Hematopoietic multipotent progenitor cell treated with erythropoietin and hydrocortisone succinate and interleukin-3 and kit ligand, for 6 days (in vitro differentiated cells): ENCODE measurements around the gene SASH1.
"Not testable (repeated sequence)": the region's sequence is repeated elsewhere in the genome, so short reads cannot be mapped to it uniquely, and the experiment has no call there.

ENCODE experiments used
- DNase-seq: peaks from one replicate; pipeline ENCODE4 v3.0.0-alpha.2; 2015

SASH1 gene

GRCh38 chr6:148370176-148370575, 27.5 kb downstream of the SASH1 start:
- no peak for DNase-seq

- no peak for DNase-seq
These were observed 31.6 kb downstream of the SASH1 start for GRCh38 chr6:148374040-148374774.

- no peak for DNase-seq
These were observed 32.8 kb downstream of the SASH1 start for GRCh38 chr6:148375401-148375800.

- DNase-seq = no peak
These were observed 36.8 kb downstream of the SASH1 start for GRCh38 chr6:148379481-148379880.

GRCh38 chr6:148379966-148380713, 37.5 kb downstream of the SASH1 start:
- DNase-seq = no peak

- DNase-seq = not testable (repeated sequence)
These were observed 39.4 kb downstream of the SASH1 start for GRCh38 chr6:148382051-148382450.

- DNase-seq = no peak
These were observed 40.2 kb downstream of the SASH1 start for GRCh38 chr6:148382861-148383260.

GRCh38 chr6:148383658-148384368, 41.2 kb downstream of the SASH1 start:
- no peak for DNase-seq

GRCh38 chr6:148385379-148385778, 42.7 kb downstream of the SASH1 start:
- DNase-seq = no peak

- DNase-seq = no peak
These were observed 45.9 kb downstream of the SASH1 start for GRCh38 chr6:148388521-148388920.

- no peak for DNase-seq
These were observed 46.4 kb downstream of the SASH1 start for GRCh38 chr6:148389086-148389485.

GRCh38 chr6:148389917-148390316, 47.3 kb downstream of the SASH1 start:
- DNase-seq = no peak

- not testable (repeated sequence) for DNase-seq
These were observed 49.5 kb downstream of the SASH1 start for GRCh38 chr6:148392127-148392526.

- no peak for DNase-seq
These were observed 50.0 kb downstream of the SASH1 start for GRCh38 chr6:148392671-148393070.

GRCh38 chr6:148395583-148396101, 53.0 kb downstream of the SASH1 start:
- no peak for DNase-seq

- no peak for DNase-seq
These were observed 53.8 kb downstream of the SASH1 start for GRCh38 chr6:148396411-148396810.

- no peak for DNase-seq
These were observed 54.3 kb downstream of the SASH1 start for GRCh38 chr6:148396926-148397325.

- no peak for DNase-seq
These were observed 55.6 kb downstream of the SASH1 start for GRCh38 chr6:148398244-148398643.

- DNase-seq = no peak
These were observed 56.0 kb downstream of the SASH1 start for GRCh38 chr6:148398678-148399077.

GRCh38 chr6:148401571-148401970, 58.9 kb downstream of the SASH1 start:
- DNase-seq = no peak

- DNase-seq = no peak
These were observed 61.9 kb downstream of the SASH1 start for GRCh38 chr6:148404456-148405054.

- no peak for DNase-seq
These were observed 63.3 kb downstream of the SASH1 start for GRCh38 chr6:148405894-148406293.
